Measurements from ENCODE around the gene TMEM98.
"Not testable (repeated sequence)": the region's sequence is repeated elsewhere in the genome, so short reads cannot be mapped to it uniquely, and the experiment has no call there.

TMEM98 gene

DNA sequence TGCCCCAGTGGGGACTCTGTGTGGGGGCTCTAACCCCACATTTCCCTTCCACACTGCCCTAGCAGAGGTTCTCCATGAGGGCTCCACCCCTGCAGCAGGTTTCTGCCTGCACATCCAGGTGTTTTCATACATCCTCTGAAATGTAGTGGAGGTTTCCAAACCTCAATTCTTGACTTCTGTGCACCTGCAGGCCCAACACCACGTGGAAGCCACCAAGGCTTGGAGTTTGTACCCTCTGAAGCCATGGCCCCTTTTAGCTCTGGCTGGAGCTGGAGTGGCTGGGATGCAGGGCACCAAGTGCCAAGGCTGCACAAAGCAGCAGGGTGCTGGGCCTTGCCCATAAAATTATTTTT lies 59.5 kb downstream of the TMEM98 start:
- WGBS (ENCODE audit: insufficient coverage), result 43% methylated on average over 1 of the region's 1 CpG
- H3K36me3 ChIP-seq (ENCODE audit: control insufficient read depth in 4 of 4, insufficient read depth in 4 of 4, low read length in 3 of 4); H3K27me3 ChIP-seq (replicated peaks in 2 of 5; ENCODE audit: control insufficient read depth in 4 of 5, insufficient read depth in 5 of 5, low read length in 4 of 5); POLR2A ChIA-PET; H3K4me3 ChIP-seq (ENCODE audit: control insufficient read depth in 1 of 7, extremely low read depth in 1 of 7, insufficient read depth in 4 of 7, low read depth in 2 of 7, low read length in 6 of 7); H3K27ac ChIP-seq (ENCODE audit: insufficient read depth in 1 of 2, low read depth in 1 of 2, low read length in 2 of 2, poor library complexity in 1 of 2, severe bottlenecking in 2 of 2); H3K9me3 ChIP-seq (ENCODE audit: control extremely low read depth in 1 of 5, control insufficient read depth in 4 of 5, insufficient read depth in 2 of 5, low read depth in 1 of 5, low read length in 4 of 5); H3K4me1 ChIP-seq (ENCODE audit: control extremely low read depth in 1 of 4, control insufficient read depth in 4 of 4, insufficient read depth in 4 of 4, low read length in 3 of 4); CTCF ChIA-PET; DNase-seq: not testable (repeated sequence)

DNA sequence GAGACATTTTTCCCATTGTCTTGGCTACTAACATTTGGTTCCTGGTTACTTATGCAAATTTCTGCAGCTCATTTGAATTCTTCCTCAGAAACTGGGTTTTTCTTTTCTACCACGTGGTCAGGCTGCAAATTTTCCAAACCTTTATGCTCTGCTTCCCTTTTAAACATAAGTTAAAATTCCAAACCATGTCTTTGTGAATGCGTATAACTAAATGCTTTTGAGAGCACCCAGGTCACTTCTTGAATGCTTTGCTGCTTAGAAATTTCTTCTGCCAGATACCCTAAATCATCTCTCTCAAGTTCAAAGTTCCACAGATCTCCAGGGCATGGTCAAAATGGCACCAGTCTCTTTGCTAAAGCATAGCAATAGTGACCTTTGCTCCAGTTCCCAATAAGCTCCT lies 59.9 kb downstream of the TMEM98 start:
- POLR2A ChIA-PET, result not testable (repeated sequence)

DNA sequence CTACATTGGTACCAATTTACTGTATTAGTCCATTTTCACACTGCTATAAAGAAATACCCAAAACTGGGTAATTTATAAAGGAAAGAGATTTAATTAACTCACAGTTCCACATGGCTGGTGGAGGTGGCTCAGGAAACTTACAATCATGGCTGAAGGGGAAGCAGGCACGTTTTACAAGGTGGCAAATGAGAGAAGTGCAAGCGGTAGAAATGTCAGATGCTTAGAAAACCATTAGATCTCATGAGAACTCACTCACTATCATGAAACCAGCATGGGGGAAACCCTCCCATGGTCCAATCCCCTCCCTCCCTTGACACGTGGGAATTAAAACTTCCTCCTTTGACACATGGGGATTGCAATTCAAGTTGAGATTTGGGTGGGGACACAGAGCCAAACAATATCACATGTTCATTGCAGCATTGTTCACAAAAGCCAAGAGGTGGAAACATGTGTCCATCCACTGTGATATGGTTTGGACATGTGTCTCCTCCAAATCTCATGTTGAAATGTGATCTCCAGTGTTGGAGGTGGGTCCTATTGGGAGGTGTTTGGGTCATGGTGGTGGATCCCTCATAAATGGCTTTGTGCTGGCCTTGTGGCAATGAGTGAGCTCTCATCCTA lies 60.6 kb downstream of the TMEM98 start:
- H3K27me3 ChIP-seq (replicated peaks in 2 of 5; ENCODE audit: control insufficient read depth in 4 of 5, insufficient read depth in 5 of 5, low read length in 4 of 5), result peaks cover 0 to 5% (median 0%) of the 10 kb centered on the region in 5 experiments
- H3K36me3 ChIP-seq (ENCODE audit: control insufficient read depth in 4 of 4, insufficient read depth in 4 of 4, low read length in 3 of 4), result no peaks in the 10 kb centered on the region
- ChIA-PET POLR2A (no interaction called here), CTCF (no interaction called here)
- H3K9me3 ChIP-seq (ENCODE audit: control extremely low read depth in 1 of 5, control insufficient read depth in 4 of 5, insufficient read depth in 2 of 5, low read depth in 1 of 5, low read length in 4 of 5), result peaks cover 0 to 9% (median 3%) of the 10 kb centered on the region in 5 experiments
- H3K4me1 ChIP-seq (ENCODE audit: control extremely low read depth in 1 of 4, control insufficient read depth in 4 of 4, insufficient read depth in 4 of 4, low read length in 3 of 4), result no peaks in the 10 kb centered on the region
- DNase-seq, result no peak
- no peak overlapping the region for H3K27ac ChIP-seq (ENCODE audit: insufficient read depth in 1 of 2, low read depth in 1 of 2, low read length in 2 of 2, poor library complexity in 1 of 2, severe bottlenecking in 2 of 2)
- 75% methylated on average over 2 of the region's 3 CpGs for WGBS (ENCODE audit: insufficient coverage)
- H3K4me3 ChIP-seq (ENCODE audit: control insufficient read depth in 1 of 7, extremely low read depth in 1 of 7, insufficient read depth in 4 of 7, low read depth in 2 of 7, low read length in 6 of 7), result no peak overlapping the region

More for the DNA sequence above, 59.9 kb downstream of the TMEM98 start:
- H3K4me1 ChIP-seq (ENCODE audit: control extremely low read depth in 1 of 4, control insufficient read depth in 4 of 4, insufficient read depth in 4 of 4, low read length in 3 of 4); H3K36me3 ChIP-seq (ENCODE audit: control insufficient read depth in 4 of 4, insufficient read depth in 4 of 4, low read length in 3 of 4); DNase-seq; CTCF ChIA-PET; H3K9me3 ChIP-seq (ENCODE audit: control extremely low read depth in 1 of 5, control insufficient read depth in 4 of 5, insufficient read depth in 2 of 5, low read depth in 1 of 5, low read length in 4 of 5); H3K27me3 ChIP-seq (replicated peaks in 2 of 5; ENCODE audit: control insufficient read depth in 4 of 5, insufficient read depth in 5 of 5, low read length in 4 of 5); H3K4me3 ChIP-seq (ENCODE audit: control insufficient read depth in 1 of 7, extremely low read depth in 1 of 7, insufficient read depth in 4 of 7, low read depth in 2 of 7, low read length in 6 of 7); H3K27ac ChIP-seq (ENCODE audit: insufficient read depth in 1 of 2, low read depth in 1 of 2, low read length in 2 of 2, poor library complexity in 1 of 2, severe bottlenecking in 2 of 2): not testable (repeated sequence)
- WGBS (ENCODE audit: insufficient coverage), result 100% methylated on average over 1 of the region's 2 CpGs

DNA sequence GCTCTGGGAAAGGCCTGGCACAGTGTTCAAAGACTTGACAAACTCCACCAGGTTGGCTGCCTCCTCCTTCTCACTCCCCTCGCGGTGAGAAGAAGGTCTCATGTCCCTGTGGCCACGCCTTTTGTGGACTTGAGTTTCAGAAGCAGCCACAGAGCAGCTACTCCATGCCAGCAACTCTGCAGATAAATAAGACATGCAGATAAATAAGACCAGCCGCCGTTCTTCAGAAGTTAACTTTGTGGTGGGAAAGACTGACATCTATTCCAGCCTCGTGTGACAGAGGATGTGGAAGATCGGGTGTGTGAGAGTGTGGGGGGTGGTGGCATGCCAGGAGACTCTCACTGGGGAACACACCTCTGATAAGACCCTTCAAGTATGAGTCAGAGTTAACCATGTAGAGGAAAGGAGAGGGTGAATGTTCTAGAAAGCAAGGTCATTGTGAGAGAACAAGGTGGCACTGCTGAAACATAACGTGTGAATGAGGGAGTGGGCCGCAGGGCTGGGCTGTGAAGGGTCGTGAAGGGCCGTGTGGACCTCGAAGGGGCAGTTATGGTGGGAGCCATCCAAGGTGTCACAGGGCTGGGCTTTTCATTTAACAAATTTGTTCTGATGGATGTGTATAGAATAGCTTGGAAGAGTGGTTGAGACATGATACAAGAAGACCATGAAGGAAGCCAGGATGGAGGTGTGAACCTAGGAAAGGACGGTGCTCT lies 64.5 kb downstream of the TMEM98 start:
- Histone ChIP-seq H3K36me3 (ENCODE audit: control insufficient read depth in 4 of 4, insufficient read depth in 4 of 4, low read length in 3 of 4) (no peaks in the 10 kb centered on the region), H3K9me3 (ENCODE audit: control extremely low read depth in 1 of 5, control insufficient read depth in 4 of 5, insufficient read depth in 2 of 5, low read depth in 1 of 5, low read length in 4 of 5) (peaks cover 0 to 9% (median 3%) of the 10 kb centered on the region in 5 experiments), H3K27ac (ENCODE audit: insufficient read depth in 1 of 2, low read depth in 1 of 2, low read length in 2 of 2, poor library complexity in 1 of 2, severe bottlenecking in 2 of 2) (no peak overlapping the region), H3K4me1 (ENCODE audit: control extremely low read depth in 1 of 4, control insufficient read depth in 4 of 4, insufficient read depth in 4 of 4, low read length in 3 of 4) (peaks cover 0 to 12% (median 2%) of the 10 kb centered on the region in 4 experiments), H3K27me3 (replicated peaks in 2 of 5; ENCODE audit: control insufficient read depth in 4 of 5, insufficient read depth in 5 of 5, low read length in 4 of 5) (peaks cover 0 to 5% (median 2%) of the 10 kb centered on the region in 5 experiments), H3K4me3 (ENCODE audit: control insufficient read depth in 1 of 7, extremely low read depth in 1 of 7, insufficient read depth in 4 of 7, low read depth in 2 of 7, low read length in 6 of 7) (no peak overlapping the region)
- ChIA-PET POLR2A (no interaction called here), CTCF (no interaction called here)
- 85% methylated on average over 11 of the region's 13 CpGs for WGBS (ENCODE audit: insufficient coverage)
- DNase-seq, result peak in 1 of 3 donors; percentile 15

DNA sequence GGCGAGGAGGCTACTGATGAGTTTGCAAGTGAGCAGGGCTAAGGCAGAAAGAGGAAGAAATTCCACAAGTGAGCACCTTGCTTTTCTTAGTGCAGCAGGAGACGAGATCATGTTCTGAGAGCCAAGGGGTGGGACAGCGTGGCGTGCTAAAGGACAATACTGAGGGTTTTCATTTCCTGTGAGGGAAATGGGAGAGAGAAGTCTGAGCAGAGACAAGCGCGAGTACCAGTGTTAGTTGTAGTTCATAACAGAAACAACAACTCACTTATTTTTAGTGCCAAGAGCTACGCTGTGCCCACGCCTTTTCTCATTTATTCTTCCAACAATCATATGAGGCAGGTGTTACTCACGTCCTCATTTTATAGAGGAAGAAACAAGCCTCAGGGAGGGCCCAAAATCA lies 66.0 kb downstream of the TMEM98 start:
- no peak for DNase-seq
- peaks cover 0 to 11% (median 6%) of the 10 kb centered on the region in 5 experiments for H3K27me3 ChIP-seq (replicated peaks in 2 of 5; ENCODE audit: control insufficient read depth in 4 of 5, insufficient read depth in 5 of 5, low read length in 4 of 5)
- peaks cover 0 to under 1% (median 0%) of the 10 kb centered on the region in 5 experiments for H3K9me3 ChIP-seq (ENCODE audit: control extremely low read depth in 1 of 5, control insufficient read depth in 4 of 5, insufficient read depth in 2 of 5, low read depth in 1 of 5, low read length in 4 of 5)
- peaks cover 0 to 22% (median 4%) of the 10 kb centered on the region in 4 experiments for H3K4me1 ChIP-seq (ENCODE audit: control extremely low read depth in 1 of 4, control insufficient read depth in 4 of 4, insufficient read depth in 4 of 4, low read length in 3 of 4)
- WGBS (ENCODE audit: insufficient coverage), result 62% methylated on average over 5 of the region's 9 CpGs
- H3K36me3 ChIP-seq (ENCODE audit: control insufficient read depth in 4 of 4, insufficient read depth in 4 of 4, low read length in 3 of 4), result no peaks in the 10 kb centered on the region
- ChIA-PET POLR2A (no interaction called here), CTCF (no interaction called here)
- H3K4me3 ChIP-seq (ENCODE audit: control insufficient read depth in 1 of 7, extremely low read depth in 1 of 7, insufficient read depth in 4 of 7, low read depth in 2 of 7, low read length in 6 of 7), result no peak overlapping the region
- no peak overlapping the region for H3K27ac ChIP-seq (ENCODE audit: insufficient read depth in 1 of 2, low read depth in 1 of 2, low read length in 2 of 2, poor library complexity in 1 of 2, severe bottlenecking in 2 of 2)

Measured in common myeloid progenitor, CD34-positive (primary cell).